Peyer's patch (tissue), 4 donors: Measurements from ENCODE around the gene ARHGAP19. TPM values are rescaled to one million over a fixed set of nuclear protein-coding genes. Genes with fewer than 3 reads are reported as not detected.
A peak's percentile ranks its signal among the peaks of the same experiment; 100 is the strongest.

ENCODE experiments used
- DNase-seq, 3 donors: peaks; one replicate each; pipeline ENCODE4 v3.0.0-alpha.2; 2017 to 2019
- H3K27ac ChIP-seq, 4 donors: fragments of 200-600 bp; sonication (generic); one replicate each; pipeline ENCODE4 v1.5.1; 2016 to 2019
- H3K27me3 ChIP-seq, 2 donors: fragments of 200-600 bp; sonication (generic); one replicate each; pipeline ENCODE4 v1.5.1; 2019
- H3K36me3 ChIP-seq, 3 donors: fragments of 200-600 bp; sonication (generic); one replicate each; pipeline ENCODE4 v1.5.1; 2016 to 2019
- H3K4me1 ChIP-seq, 4 donors: fragments of 200-600 bp; sonication (generic); one replicate each; pipeline ENCODE4 v1.5.1; 2016 to 2019
- H3K4me3 ChIP-seq, 4 donors: fragments of 200-600 bp; sonication (generic); 1 replicate in 3 of 4; 2 replicates in 1 of 4; pipeline ENCODE4 v1.5.1; 2016 to 2019; ENCODE audit warnings: mild to moderate bottlenecking in 1 of 4
- H3K9me3 ChIP-seq, 4 donors: fragments of 200-600 bp; sonication (generic); one replicate each; pipeline ENCODE4 v1.5.1; 2016 to 2019; ENCODE audit warnings: mild to moderate bottlenecking in 1 of 4
- POLR2A ChIP-seq, 2 donors: fragments of 450-650 bp; IDR thresholded peaks; one replicate each; pipeline ENCODE4 v1.5.1; 2017; ENCODE audit warnings: antibody characterized with exemption in 2 of 2, mild to moderate bottlenecking in 2 of 2, moderate library complexity in 2 of 2
- total RNA-seq, 4 donors: library from RNA; depleted of rRNA; stranded (reverse); fragments of >200 nt; gene quantifications; one replicate each; pipeline ENCODE4 v1.1.0, GENCODE V29; 2016
- TF ChIP-seq, protein P1 (sequence below), 6 experiments: fragments of 450-650 bp in 4 of 6; fragments of 200-600 bp in 2 of 6; sonication (generic) in 1 of 6; IDR thresholded peaks; one replicate each; pipeline ENCODE4 v1.5.1; 2017 to 2019; ENCODE audit warnings: antibody characterized with exemption in 6 of 6, mild to moderate bottlenecking in 3 of 6, moderate library complexity in 1 of 6

The ARHGAP19 gene
- total RNA-seq, 4 donors from 2014 or later = 4.9 to 28.9 (median 7.3) TPM

DNA sequence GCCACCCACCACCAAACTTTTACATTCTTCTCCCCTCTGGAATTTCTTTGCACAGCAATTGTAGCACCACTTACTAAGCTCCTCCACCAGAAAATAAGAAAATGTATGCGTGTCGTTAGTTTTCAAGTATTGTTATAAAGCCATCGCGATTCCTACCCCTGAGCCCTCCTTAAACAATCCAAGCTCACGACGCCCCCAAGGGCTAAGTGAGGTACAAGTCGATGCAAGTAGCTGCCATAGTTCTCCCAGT is 40.8 kb upstream of the ARHGAP19 start:
- Histone ChIP-seq H3K27me3 (no peaks in the 10 kb centered on the region), H3K27ac (peak overlapping the region; percentile 91 to 98 (median 94)), H3K4me1 (peaks cover 0 to 36% (median 11%) of the 10 kb centered on the region in 4 donors), H3K9me3 (no peaks in the 10 kb centered on the region), H3K4me3 (peak overlapping the region; percentile 74 to 99 (median 93)), H3K36me3 (peaks cover 0 to 11% (median 0%) of the 10 kb centered on the region in 3 donors)
- no peak for DNase-seq
- TF ChIP-seq POLR2A (IDR thresholded peaks at IDR 0.05) = no peak
- TF ChIP-seq, protein P1, sequence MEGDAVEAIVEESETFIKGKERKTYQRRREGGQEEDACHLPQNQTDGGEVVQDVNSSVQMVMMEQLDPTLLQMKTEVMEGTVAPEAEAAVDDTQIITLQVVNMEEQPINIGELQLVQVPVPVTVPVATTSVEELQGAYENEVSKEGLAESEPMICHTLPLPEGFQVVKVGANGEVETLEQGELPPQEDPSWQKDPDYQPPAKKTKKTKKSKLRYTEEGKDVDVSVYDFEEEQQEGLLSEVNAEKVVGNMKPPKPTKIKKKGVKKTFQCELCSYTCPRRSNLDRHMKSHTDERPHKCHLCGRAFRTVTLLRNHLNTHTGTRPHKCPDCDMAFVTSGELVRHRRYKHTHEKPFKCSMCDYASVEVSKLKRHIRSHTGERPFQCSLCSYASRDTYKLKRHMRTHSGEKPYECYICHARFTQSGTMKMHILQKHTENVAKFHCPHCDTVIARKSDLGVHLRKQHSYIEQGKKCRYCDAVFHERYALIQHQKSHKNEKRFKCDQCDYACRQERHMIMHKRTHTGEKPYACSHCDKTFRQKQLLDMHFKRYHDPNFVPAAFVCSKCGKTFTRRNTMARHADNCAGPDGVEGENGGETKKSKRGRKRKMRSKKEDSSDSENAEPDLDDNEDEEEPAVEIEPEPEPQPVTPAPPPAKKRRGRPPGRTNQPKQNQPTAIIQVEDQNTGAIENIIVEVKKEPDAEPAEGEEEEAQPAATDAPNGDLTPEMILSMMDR (IDR thresholded peaks at IDR 0.05) = no peak

DNA sequence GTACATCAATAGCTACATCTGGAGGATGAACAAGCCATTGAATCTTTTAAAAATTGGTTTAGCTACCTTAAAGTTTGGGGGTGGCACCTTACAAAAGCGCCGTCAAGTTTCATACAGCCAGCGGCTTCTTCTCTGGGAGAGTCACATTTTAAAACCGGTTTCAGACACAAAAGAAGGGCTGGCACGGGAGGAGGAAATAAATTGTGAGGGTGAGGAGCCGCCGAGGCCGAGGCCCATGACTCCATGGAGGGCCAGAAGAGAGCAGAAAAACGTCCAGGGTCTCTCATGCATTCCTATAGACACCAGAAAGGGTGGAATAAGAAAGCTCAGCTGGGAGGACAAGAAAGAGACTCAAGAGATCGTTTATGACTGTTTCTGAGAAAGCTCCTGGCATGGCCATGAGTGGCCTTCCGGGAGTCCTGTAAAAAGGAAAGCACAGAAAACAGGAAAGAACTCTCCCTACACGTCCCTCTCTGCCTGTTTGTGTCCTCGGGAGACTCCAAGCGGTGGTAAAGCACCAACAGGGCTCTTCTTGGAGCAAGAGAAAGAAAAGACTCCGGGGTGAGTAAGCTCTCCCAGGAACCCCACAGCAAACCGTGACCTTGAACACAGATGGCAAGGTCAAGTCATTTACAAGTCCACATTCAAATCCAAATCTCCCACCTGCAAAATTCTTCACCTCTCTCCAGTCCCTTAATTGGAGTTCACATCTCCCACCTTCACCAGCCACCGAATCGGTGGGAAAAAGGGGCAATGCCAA is 40.3 kb upstream of the ARHGAP19 start:
- DNase-seq = peak in 1 of 3 donors; percentile 66
- Histone ChIP-seq H3K27ac (peak overlapping the region; percentile 91 to 98 (median 94)), H3K27me3 (no peaks in the 10 kb centered on the region), H3K36me3 (peaks cover 0 to 12% (median 0%) of the 10 kb centered on the region in 3 donors), H3K4me1 (peaks cover 0 to 40% (median 11%) of the 10 kb centered on the region in 4 donors), H3K4me3 (peak overlapping the region; percentile 74 to 99 (median 93)), H3K9me3 (no peaks in the 10 kb centered on the region)
- no peak for TF ChIP-seq POLR2A (IDR thresholded peaks at IDR 0.05)
- TF ChIP-seq, protein P1 (IDR thresholded peaks at IDR 0.05) = peak in 2 of 6 experiments; percentile 24 to 33

DNA sequence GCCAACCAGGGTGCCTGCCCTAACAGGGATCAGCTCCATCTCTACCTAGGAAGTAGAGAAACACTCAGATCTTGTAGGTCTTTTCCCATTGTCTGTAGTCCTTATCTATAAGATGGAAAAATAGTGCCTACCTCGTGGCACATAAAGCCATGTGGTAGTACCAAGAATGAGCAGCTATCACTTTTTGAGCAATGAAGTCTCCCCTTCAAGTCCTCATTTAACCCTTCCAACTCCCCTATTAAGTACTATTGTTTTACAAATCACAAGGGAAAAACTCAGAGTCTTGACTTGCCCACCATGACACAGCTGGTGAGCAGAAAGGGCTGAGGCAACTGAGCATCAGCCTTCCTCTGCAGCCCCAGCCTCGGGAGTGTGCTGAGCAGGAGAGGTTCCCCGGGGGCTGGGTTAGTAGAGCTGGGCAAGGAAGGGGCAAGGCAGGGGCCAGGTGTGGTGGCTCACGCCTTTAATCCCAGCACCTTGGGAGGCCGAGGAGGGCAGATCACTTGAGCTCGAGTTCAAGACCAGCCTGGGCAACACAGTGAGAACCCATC is 38.8 kb upstream of the ARHGAP19 start:
- Histone ChIP-seq H3K9me3 (no peaks in the 10 kb centered on the region), H3K27ac (no peak overlapping the region), H3K4me3 (peak overlapping the region in 2 of 4 donors; percentile 94 to 99), H3K4me1 (peaks cover 0 to 43% (median 11%) of the 10 kb centered on the region in 4 donors), H3K36me3 (peaks cover 0 to 12% (median 0%) of the 10 kb centered on the region in 3 donors), H3K27me3 (no peaks in the 10 kb centered on the region)
- DNase-seq = no peak
- no peak for TF ChIP-seq POLR2A (IDR thresholded peaks at IDR 0.05)
- TF ChIP-seq, protein P1 (IDR thresholded peaks at IDR 0.05) = no peak

DNA sequence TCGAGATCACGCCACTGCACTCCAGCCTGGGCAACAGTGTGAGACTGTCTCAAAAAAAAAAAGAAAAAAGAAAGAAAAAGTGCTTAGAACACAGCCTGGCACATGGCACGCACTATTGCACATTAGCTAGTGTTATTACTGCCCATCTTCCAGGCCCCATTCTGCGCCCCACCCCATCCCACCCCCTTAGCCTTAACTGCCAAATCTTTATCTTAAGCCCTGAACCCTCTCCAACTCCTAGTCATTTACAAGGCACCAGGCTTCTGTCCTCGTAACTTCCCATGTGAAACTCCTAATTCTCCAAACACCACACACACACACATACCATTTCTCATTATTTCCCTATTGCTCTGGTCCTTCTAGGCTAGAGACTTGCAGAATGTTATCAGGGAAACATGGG is 37.3 kb upstream of the ARHGAP19 start:
- no peak for TF ChIP-seq POLR2A (IDR thresholded peaks at IDR 0.05)
- Histone ChIP-seq H3K27ac (no peak overlapping the region), H3K9me3 (no peaks in the 10 kb centered on the region), H3K27me3 (no peaks in the 10 kb centered on the region), H3K4me1 (peaks cover 0 to 43% (median 11%) of the 10 kb centered on the region in 4 donors), H3K4me3 (no peak overlapping the region), H3K36me3 (peaks cover 0 to 12% (median 0%) of the 10 kb centered on the region in 3 donors)
- DNase-seq = no peak

DNA sequence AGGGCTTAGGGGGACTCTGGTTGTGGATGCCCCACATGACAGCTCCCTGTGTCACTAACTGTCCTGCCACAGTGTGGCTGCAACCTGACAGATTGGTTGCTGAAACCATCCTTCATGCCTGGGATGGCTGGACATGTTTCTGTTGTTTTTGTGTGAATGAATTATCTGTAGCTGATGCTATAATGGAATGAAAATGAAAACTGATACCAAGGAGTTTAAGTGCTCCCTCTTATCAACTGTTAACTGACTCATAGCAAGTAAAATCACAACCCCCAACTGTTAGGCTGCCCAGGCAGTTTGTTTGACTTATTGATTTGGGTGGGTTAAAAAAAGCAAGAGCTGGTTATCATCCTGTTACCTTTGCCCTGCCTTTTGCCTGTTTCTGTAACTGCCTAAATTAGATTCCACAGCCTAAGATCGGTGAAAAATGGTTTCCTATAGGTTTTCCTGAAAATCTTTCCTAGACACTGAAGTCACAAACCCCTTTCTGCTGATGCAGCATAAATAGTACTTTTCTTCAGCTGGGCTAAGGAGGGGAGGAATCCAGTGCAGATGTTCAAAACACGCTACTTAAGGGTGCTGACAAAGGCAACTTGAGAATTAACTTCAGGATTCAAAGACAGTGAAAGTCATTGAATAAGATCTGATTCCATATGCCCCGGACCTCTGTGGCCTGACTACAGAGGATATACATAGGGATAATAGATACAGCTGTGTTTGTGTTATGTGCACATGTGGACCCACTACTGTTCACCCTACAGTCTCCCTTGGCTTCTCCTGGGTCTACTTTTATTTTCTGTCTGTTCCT is 36.4 kb upstream of the ARHGAP19 start:
- no peak overlapping the region for H3K4me3 ChIP-seq
- peaks cover 0 to 12% (median 0%) of the 10 kb centered on the region in 3 donors for H3K36me3 ChIP-seq
- peak overlapping the region in 2 of 4 donors; percentile 17 to 25 for H3K27ac ChIP-seq
- no peak for TF ChIP-seq POLR2A (IDR thresholded peaks at IDR 0.05)
- TF ChIP-seq, protein P1 (IDR thresholded peaks at IDR 0.05) = no peak
- H3K27me3 ChIP-seq = no peaks in the 10 kb centered on the region
- peaks cover 0 to 43% (median 11%) of the 10 kb centered on the region in 4 donors for H3K4me1 ChIP-seq
- no peaks in the 10 kb centered on the region for H3K9me3 ChIP-seq
- no peak for DNase-seq
